Lower leg skin (tissue), 4 donors: ENCODE results near the gene TYROBP. TPM values are rescaled to one million over a fixed set of nuclear protein-coding genes. Genes with fewer than 3 reads are reported as not detected.
A peak's percentile ranks its signal among the peaks of the same experiment; 100 is the strongest.

Experiments
- DNase-seq, 2 donors: peaks; one replicate each; pipeline ENCODE4 v3.0.0-alpha.2; 2019; ENCODE audit warnings: low spot score in 2 of 2
- H3K4me3 ChIP-seq: fragments of 200-600 bp; sonication (generic); 2 replicates; pipeline ENCODE4 v1.5.1; 2017; ENCODE audit warnings: mild to moderate bottlenecking, low read depth; ENCODE audit not compliant: poor library complexity, severe bottlenecking
- CTCF ChIP-seq, 3 donors: fragments of 450-650 bp; IDR thresholded peaks; one replicate each; pipeline ENCODE4 v1.5.1; 2016; ENCODE audit warnings: antibody characterized with exemption in 3 of 3, mild to moderate bottlenecking in 3 of 3, moderate library complexity in 2 of 3
- POLR2A ChIP-seq, 2 donors: fragments of 450-650 bp; IDR thresholded peaks; one replicate each; pipeline ENCODE4 v1.6.1; 2016 to 2017; ENCODE audit warnings: antibody characterized with exemption in 2 of 2, mild to moderate bottlenecking in 1 of 2, moderate library complexity in 1 of 2
- WGBS, 2 donors: methylation state at CpG; one replicate each; pipeline ENCODE4 v1.1.5; 2018; 5-methylcytosine and 5-hydroxymethylcytosine counted together
- intact Hi-C: fragments of 100-400 bp; cut with DNase I; formaldehyde crosslinking; loops from one replicate; pipeline ENCODE4 v1.15.0; 2023; ENCODE audit warnings: low total_unique reads
- total RNA-seq, 4 donors: library from RNA; depleted of rRNA; stranded (reverse); fragments of >200 nt; gene quantifications; one replicate each; pipeline ENCODE4 v1.1.0, GENCODE V29; 2016

Gene TYROBP
- total RNA-seq, 4 donors from 2014 or later = 25.7 to 29.9 (median 28.4) TPM

- no peak for TF ChIP-seq POLR2A (IDR thresholded peaks at IDR 0.05)
- no peak for TF ChIP-seq CTCF (IDR thresholded peaks at IDR 0.05)
- intact Hi-C loops = loop anchor here (10.0 kb wide), 1 partner anchor 245 kb away; no protein-coding TSS in a partner anchor
Observed at GRCh38 chr19:35939307-35940077, 31.4 kb upstream of the TYROBP start.

GRCh38 chr19:35938282-35939224, 30.5 kb upstream of the TYROBP start:
- 80 to 82% methylated on average over 13 of the region's 13 CpGs for WGBS, 2 donors
- no peak for DNase-seq
- TF ChIP-seq POLR2A (IDR thresholded peaks at IDR 0.05) (no peak), CTCF (IDR thresholded peaks at IDR 0.05) (no peak)
- intact Hi-C loops = loop anchor here (10.0 kb wide), 1 partner anchor 244 kb away; no protein-coding TSS in a partner anchor
- no peak overlapping the region for H3K4me3 ChIP-seq

More at GRCh38 chr19:35939307-35940077, 31.4 kb upstream of the TYROBP start:
- no peak overlapping the region for H3K4me3 ChIP-seq
- 90 to 94% methylated on average over 41 to 50 of the region's 55 CpGs for WGBS, 2 donors
- DNase-seq = no peak

- 42 to 43% methylated on average over 12 to 14 of the region's 14 CpGs for WGBS, 2 donors
- intact Hi-C loops = loop anchor here (10.0 kb wide), 1 partner anchor 243 kb away; no protein-coding TSS in a partner anchor
- TF ChIP-seq CTCF (IDR thresholded peaks at IDR 0.05) (no peak), POLR2A (IDR thresholded peaks at IDR 0.05) (no peak)
- no peak overlapping the region for H3K4me3 ChIP-seq
- no peak for DNase-seq
Observed at GRCh38 chr19:35937345-35938281, 29.5 kb upstream of the TYROBP start.

GRCh38 chr19:35936738-35937268, 28.7 kb upstream of the TYROBP start:
- TF ChIP-seq CTCF (IDR thresholded peaks at IDR 0.05) (no peak), POLR2A (IDR thresholded peaks at IDR 0.05) (no peak)
- no peak for DNase-seq
- peak overlapping the region; percentile 62 for H3K4me3 ChIP-seq
- WGBS, 2 donors = 11 to 21% methylated on average over 8 to 11 of the region's 11 CpGs
- intact Hi-C loops = loop anchor here (10.0 kb wide), 1 partner anchor 242 kb away; no protein-coding TSS in a partner anchor
